ENCODE measurements around the gene RASA1.

Gene RASA1

DNA sequence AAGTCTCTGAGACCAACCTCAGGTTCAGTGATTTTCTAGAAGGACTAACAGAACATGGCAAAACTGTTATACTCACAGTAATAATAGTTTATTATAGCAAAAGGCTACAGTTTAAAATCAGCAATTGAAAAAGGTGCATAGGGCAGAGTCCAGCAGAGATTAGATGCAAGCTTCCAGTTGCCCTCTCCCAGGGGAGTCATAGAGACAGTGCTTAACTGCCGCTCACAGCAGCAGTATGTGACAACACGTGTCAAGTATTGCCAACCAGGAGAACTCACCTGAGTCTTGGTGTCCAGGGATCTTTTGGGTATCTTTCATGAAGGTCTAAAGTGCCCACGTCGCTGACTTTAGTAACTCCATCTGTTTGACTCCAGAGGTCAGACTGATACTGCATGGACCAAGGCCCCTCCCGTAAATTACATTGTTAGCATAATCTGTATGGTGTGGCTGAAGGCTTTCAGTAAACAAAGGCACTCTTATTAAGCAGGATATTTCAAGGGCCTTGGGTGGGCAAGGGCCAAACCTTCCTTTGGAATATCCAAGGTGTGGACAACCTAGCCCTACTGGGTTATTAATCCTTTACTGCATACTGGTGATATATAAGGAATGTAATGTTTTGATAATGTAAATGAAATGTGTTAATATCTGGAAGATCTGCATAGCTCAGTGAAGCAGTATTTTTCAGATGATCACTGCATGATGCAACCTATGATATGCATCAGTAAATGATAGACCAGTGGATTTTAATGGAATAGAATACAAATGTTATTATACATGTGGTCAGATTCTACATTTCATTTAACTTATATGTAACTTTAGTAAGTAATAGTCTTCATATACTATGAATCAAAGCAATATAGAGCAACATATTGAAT is 44.0 kb downstream of the RASA1 start:
- H3K79me2 ChIP-seq (ENCODE audit: insufficient read depth, low read length), result peaks cover 20% of the 10 kb centered on the region; the same call in 1 of the 2 replicates
- no peak overlapping the region for H3K27ac ChIP-seq (ENCODE audit: low read depth, low read length, poor library complexity, severe bottlenecking)
- no peaks in the 10 kb centered on the region for H3K9me2 ChIP-seq (ENCODE audit: low read depth, low read length)
- H3K4me3 ChIP-seq (ENCODE audit: low read depth, low read length, poor library complexity, severe bottlenecking), result no peak overlapping the region
- no peaks in the 10 kb centered on the region for H3K27me3 ChIP-seq (ENCODE audit: insufficient read depth, low read length)
- H3K36me3 ChIP-seq (ENCODE audit: insufficient read depth, low read length), result no peaks in the 10 kb centered on the region; the same call in 1 of the 2 replicates
- H4K20me1 ChIP-seq (ENCODE audit: insufficient read depth, low read length), result no peaks in the 10 kb centered on the region
- H3F3A ChIP-seq (ENCODE audit: insufficient read depth, low read length), result no peaks in the 10 kb centered on the region
- H3K9me3 ChIP-seq (ENCODE audit: low read length), result no peaks in the 10 kb centered on the region
- no peak overlapping the region for H2AFZ ChIP-seq (ENCODE audit: low read length)
- no peak overlapping the region for H3K9ac ChIP-seq (ENCODE audit: low read length)
- H3K4me2 ChIP-seq (ENCODE audit: low read length), result no peak overlapping the region
- H3K4me1 ChIP-seq (ENCODE audit: insufficient read depth, low read length, severe bottlenecking), result peaks cover 9% of the 10 kb centered on the region
- TF ChIP-seq, protein P1, sequence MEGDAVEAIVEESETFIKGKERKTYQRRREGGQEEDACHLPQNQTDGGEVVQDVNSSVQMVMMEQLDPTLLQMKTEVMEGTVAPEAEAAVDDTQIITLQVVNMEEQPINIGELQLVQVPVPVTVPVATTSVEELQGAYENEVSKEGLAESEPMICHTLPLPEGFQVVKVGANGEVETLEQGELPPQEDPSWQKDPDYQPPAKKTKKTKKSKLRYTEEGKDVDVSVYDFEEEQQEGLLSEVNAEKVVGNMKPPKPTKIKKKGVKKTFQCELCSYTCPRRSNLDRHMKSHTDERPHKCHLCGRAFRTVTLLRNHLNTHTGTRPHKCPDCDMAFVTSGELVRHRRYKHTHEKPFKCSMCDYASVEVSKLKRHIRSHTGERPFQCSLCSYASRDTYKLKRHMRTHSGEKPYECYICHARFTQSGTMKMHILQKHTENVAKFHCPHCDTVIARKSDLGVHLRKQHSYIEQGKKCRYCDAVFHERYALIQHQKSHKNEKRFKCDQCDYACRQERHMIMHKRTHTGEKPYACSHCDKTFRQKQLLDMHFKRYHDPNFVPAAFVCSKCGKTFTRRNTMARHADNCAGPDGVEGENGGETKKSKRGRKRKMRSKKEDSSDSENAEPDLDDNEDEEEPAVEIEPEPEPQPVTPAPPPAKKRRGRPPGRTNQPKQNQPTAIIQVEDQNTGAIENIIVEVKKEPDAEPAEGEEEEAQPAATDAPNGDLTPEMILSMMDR (IDR thresholded peaks at IDR 0.05; ENCODE audit: low read length), result no peak
- TF ChIP-seq EZH2 (IDR thresholded peaks at IDR 0.05; ENCODE audit: borderline replicate concordance, low read length), result no peak

DNA sequence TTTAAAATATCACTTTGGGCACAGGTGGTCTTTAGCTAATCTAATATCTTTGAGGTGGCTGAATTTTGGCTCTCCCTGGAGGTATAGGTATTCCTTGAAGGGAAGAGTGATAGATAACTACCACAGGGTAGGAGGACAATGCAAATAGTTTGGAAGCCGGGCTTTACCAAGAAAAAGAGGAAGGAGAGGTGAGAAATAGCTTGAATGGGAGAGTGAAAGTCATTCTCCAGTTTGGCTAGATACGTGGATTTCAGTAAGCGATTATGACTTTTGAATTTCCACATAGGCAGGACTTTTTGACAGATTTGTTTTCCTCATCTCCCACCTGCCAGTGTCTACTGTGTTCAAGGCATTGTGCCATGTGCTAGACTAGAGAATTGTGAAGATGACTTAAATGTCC is 45.5 kb downstream of the RASA1 start:
- peaks cover 18% of the 10 kb centered on the region; the same call in 1 of the 2 replicates for H3K79me2 ChIP-seq (ENCODE audit: insufficient read depth, low read length)
- H4K20me1 ChIP-seq (ENCODE audit: insufficient read depth, low read length), result no peaks in the 10 kb centered on the region
- H3K4me1 ChIP-seq (ENCODE audit: insufficient read depth, low read length, severe bottlenecking), result peaks cover 1% of the 10 kb centered on the region
- no peak overlapping the region for H3K27ac ChIP-seq (ENCODE audit: low read depth, low read length, poor library complexity, severe bottlenecking)
- no peak overlapping the region for H3K9ac ChIP-seq (ENCODE audit: low read length)
- no peaks in the 10 kb centered on the region for H3K9me2 ChIP-seq (ENCODE audit: low read depth, low read length)
- no peak overlapping the region for H3K4me2 ChIP-seq (ENCODE audit: low read length)
- no peaks in the 10 kb centered on the region for H3K9me3 ChIP-seq (ENCODE audit: low read length)
- H3K4me3 ChIP-seq (ENCODE audit: low read depth, low read length, poor library complexity, severe bottlenecking), result no peak overlapping the region
- no peaks in the 10 kb centered on the region for H3K36me3 ChIP-seq (ENCODE audit: insufficient read depth, low read length)
- H3K27me3 ChIP-seq (ENCODE audit: insufficient read depth, low read length), result no peaks in the 10 kb centered on the region
- no peak overlapping the region for H2AFZ ChIP-seq (ENCODE audit: low read length)
- TF ChIP-seq, protein P1 (IDR thresholded peaks at IDR 0.05; ENCODE audit: low read length), result no peak
- TF ChIP-seq EZH2 (IDR thresholded peaks at IDR 0.05; ENCODE audit: borderline replicate concordance, low read length), result no peak
- no peaks in the 10 kb centered on the region for H3F3A ChIP-seq (ENCODE audit: insufficient read depth, low read length)

DNA sequence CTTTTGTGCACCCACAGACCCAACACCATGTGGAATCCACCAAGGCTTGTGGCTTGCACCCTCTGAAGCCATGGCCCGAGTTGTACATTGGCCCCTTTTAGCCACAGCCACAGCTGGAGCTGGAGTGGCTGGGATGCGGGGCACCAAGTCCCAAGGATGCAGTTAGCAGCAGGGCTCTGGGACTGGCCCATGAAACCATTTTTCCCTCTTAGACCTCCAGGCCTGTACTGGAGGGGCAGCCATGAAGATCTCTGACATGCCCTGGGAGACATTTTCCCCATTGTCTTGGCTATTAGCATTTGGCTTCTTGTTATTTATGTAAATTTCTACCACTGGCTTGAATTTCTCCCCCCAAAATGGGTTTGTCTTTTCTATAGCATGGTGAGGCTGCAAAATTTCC is 51.8 kb downstream of the RASA1 start:
- Histone ChIP-seq H3K4me3 (ENCODE audit: low read depth, low read length, poor library complexity, severe bottlenecking) (no peak overlapping the region), H3K9me2 (ENCODE audit: low read depth, low read length) (no peaks in the 10 kb centered on the region), H3F3A (ENCODE audit: insufficient read depth, low read length) (no peaks in the 10 kb centered on the region), H3K9me3 (ENCODE audit: low read length) (peaks cover 7% of the 10 kb centered on the region), H4K20me1 (ENCODE audit: insufficient read depth, low read length) (no peaks in the 10 kb centered on the region), H3K4me2 (ENCODE audit: low read length) (no peak overlapping the region), H3K4me1 (ENCODE audit: insufficient read depth, low read length, severe bottlenecking) (no peaks in the 10 kb centered on the region), H3K79me2 (ENCODE audit: insufficient read depth, low read length) (peaks cover 20% of the 10 kb centered on the region; the same call in 1 of the 2 replicates), H3K36me3 (ENCODE audit: insufficient read depth, low read length) (0 out of 2 replicates have a peak, but pooled peaks cover 13% of the 10 kb centered on the region), H3K9ac (ENCODE audit: low read length) (no peak overlapping the region), H2AFZ (ENCODE audit: low read length) (no peak overlapping the region), H3K27me3 (ENCODE audit: insufficient read depth, low read length) (no peaks in the 10 kb centered on the region), H3K27ac (ENCODE audit: low read depth, low read length, poor library complexity, severe bottlenecking) (no peak overlapping the region)
- TF ChIP-seq EZH2 (IDR thresholded peaks at IDR 0.05; ENCODE audit: borderline replicate concordance, low read length), result no peak
- TF ChIP-seq, protein P1 (IDR thresholded peaks at IDR 0.05; ENCODE audit: low read length), result no peak

Measured in OCI-LY1 (cell line).